GM19467 (cell line): Measurements from ENCODE around the gene ASS1.
"Not testable (repeated sequence)": the region's sequence is repeated elsewhere in the genome, so short reads cannot be mapped to it uniquely, and the experiment has no call there.

Source experiments
- ATAC-seq: cut with Tn5 transposase; IDR thresholded peaks from one replicate; pipeline ENCODE4 v1.9.1; 2021; ENCODE audit warnings: mild to moderate bottlenecking, moderate library complexity; ENCODE audit not compliant: unreplicated experiment

Gene ASS1

DNA sequence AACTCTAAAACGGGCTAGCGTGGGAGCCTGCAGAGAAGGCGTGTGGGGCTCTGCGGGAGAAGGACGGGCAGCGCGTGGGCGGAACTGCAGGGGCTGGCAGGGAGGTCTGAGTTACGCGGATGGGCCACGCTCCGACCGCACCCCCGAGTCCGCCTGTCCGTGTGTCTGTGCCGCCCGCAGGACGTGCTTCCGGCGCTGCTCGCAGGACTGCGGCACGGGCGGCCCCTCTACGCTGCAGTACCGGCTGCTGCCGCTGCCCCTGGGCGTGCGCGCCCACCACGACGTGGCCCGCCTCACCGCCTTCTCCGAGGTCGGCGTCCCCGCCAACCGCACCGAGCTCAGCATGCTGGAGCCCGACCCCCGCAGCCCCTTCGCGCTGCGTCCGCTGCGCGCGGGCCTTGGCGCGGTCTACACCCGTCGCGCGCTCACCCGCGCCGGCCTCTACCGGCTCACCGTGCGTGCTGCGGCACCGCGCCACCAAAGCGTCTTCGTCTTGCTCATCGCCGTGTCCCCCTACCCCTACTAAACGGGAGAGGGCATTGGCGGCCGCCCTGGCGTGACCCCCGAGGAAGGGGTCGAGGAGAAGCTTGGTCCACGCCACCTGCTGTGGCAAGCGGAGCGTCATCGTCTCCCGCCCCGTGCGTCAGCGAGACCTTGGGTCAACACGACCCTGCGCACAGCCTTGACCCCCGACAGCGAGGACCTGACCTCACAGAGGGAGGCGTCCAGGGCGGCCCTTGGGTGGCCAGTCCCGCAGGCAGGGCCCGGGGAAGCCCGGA lies 11.4 kb upstream of the ASS1 start:
- ATAC-seq = no peak

DNA sequence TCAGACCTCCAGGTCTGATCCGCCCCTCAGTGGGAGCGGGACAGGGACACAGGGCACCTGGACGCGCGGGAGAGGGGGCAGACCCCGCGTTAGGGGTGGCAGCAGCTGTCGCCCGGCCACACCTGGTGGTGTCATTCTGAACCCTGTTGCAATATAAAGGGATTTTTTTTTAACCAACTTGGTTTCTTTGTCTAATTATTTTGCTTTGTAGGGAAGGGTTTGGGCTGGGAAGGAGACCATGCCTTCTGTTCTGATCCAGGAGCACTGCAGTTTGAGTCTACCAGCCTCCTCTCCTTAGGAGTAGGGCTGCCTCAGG lies 10.9 kb upstream of the ASS1 start:
- no peak for ATAC-seq

DNA sequence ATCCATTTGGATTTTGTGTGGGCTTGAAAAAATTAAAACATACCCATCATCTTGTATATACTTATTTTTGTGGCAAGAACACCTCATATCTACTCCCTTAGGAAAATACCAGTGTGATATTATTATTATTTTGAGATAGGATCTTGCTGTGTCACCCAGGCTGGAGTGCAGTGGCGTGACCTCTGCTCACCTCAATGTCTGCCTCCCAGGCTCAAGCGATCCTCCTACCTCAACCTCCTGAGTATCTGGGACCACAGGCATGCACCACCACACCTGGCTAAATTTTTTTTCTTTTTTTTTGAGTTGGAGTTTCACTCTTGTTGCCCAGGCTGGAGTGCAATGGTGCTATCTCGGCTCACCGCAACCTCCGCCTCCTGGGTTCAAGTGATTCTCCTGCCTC lies 10.1 kb upstream of the ASS1 start:
- ATAC-seq = not testable (repeated sequence)

DNA sequence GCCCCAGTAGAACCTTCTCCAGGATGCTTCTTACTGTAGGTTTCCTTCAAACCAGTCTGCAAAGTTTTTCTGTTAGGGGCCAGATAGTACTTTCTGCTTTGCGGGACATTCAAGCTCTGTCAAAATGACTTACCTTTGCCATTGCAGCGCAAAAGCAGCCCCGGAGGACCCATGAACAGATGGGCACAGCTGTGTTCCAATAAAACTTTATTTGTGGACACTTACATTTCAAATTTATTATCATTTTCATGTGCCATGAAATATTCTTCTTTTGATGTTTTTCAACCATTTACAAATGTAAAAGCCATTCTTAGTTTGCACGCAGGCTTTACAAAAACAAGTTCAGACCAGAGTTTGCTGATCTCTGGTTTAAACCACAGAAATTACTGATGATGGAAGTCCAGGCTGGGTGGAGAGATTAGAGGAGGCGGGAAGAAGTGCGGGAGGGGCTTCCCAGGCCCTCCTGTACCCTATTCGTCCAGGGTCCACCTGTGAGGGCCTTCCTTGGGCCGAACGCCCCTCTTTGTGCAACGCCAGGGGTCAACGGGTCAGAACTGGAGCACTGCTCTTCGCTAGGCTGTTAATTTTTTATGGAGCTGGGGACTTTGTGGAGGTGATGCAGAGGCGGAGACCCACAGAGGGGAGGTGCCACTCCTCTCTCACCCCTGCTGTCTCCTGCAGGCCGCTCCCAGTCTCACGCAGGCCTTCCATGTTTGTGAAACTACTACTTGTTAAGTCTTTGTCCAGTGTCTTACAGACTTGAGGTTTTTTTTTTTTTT lies 7.6 kb upstream of the ASS1 start:
- ATAC-seq = no peak

DNA sequence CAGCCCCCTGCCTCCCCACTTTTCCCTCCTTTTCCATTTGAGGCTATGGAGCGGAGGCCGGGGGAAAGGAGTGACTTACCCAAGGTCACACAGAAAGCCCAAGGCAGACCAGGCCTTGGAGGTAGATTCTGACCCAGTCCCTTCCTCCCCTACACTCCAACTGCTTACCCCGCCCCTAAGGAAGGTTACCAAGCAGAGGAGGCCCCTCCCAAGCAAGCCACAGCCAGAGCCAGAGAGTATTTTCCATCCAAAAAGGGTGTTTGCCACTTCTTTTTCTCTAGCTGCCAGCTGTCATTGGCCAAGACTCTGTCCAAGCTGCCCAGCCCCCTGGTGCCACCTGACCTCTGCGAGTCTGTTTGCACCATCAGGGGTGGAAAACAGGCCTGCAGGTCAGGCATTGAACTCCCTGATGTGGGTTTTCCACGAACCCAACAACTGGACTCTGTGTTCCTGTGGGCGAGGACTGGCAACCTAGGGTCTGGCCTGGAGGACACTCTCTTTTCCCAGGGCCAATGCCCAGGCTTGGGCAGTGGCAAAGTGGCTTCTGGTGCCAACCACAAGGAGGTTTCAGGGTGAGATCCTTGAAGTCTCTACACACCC lies 6.3 kb upstream of the ASS1 start:
- no peak for ATAC-seq

DNA sequence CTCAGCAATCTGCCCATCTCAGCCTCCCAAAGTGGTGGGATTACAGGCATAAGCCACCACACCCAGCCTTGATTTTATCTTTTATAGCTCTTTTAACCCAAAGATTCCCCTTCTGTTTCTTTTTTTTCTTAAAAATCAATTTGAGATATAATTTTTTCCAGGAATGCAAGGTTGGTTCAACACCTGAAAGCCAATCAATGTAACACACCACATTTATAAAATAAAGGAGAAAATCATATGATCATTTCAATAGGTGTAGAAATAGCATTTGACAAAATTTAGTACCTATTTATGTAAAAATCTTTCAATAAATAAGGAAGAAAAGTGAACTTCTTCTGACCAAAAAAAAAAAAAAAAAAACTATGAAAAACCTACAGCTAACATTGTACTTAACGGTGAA lies 3.7 kb upstream of the ASS1 start:
- ATAC-seq = no peak

DNA sequence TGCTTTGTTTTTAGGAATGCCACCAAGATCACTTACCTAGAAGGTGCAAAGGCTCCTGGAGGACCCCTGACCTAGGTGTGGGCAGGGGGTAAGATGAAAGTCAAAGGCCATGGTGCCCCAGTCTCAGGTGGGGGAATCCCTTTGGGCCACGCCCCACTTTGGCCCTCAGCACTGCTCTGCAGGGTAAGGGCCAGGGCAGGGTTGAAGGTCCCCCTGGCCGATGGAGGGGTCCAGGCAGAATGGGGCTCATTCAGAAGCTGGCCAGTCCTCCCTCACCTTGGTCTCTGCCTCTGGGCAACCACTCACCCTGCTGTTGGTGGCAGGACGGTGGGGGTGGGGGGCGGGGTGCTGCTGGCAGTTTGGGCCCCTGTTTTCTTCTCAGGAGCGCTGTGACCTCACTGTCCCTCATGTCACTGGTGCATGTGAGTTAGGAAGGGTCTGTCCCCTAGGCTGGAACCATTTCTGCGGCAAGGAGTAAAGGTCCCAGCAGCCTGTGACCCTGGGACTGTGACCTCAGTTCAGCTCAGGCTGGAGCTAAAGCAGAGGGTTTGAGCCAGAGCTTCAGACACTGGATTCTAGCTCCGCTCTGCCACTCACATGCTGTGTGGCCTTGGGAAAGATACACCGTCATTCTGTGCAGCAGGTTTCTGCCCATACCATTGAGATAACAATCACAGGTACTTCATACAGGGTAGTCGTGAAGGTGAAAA lies 1.9 kb upstream of the ASS1 start:
- no peak for ATAC-seq

DNA sequence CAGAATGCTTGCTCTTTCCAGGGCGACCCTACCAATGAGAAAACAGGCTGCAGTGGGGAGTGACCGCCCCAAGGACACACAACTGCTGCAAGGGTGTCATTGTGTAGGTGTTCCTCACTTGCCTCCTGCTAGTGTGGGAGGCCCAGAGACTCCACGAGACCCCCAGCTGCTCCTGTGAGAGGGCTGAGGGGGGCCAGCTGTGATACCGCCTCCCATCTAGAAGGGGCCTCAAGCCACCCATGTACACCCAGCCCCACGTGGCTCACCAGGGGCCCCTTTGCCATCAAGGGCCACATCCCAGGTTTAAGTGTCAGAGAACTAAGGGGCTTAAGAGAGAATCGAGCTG lies 1.3 kb upstream of the ASS1 start:
- no peak for ATAC-seq

DNA sequence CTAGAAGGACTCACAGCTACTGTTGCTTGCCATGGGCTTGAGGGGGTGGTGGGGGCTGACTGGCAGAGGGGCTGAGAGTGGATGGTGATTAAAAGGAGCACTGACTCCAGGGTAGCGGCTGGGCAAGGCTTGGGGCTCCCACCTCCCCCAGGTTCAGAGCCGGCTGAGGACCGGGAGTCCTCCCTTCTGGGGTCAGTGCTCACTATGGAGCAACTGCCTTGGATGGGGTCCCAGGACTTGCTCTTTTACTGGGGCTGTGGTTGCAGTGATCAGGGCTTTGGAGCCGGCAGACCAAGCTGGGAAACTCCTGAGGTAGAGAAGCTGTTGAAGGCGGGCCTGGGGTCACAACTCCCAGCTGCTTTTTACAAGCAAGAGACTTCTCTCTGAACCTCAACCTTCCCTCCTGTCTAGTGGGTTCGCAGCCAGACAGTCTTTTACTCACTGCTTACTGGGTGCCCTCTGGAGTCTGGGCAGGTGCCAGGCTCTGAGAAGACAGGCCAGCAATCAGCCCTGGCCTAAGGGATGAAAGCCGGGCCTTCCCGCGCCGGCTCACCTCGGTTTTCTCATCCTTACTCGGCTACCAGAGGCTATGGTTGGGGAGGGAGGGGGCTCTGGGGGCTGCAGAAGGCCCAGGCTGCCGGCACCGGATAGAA lies 795 bp upstream of the ASS1 start:
- no peak for ATAC-seq

DNA sequence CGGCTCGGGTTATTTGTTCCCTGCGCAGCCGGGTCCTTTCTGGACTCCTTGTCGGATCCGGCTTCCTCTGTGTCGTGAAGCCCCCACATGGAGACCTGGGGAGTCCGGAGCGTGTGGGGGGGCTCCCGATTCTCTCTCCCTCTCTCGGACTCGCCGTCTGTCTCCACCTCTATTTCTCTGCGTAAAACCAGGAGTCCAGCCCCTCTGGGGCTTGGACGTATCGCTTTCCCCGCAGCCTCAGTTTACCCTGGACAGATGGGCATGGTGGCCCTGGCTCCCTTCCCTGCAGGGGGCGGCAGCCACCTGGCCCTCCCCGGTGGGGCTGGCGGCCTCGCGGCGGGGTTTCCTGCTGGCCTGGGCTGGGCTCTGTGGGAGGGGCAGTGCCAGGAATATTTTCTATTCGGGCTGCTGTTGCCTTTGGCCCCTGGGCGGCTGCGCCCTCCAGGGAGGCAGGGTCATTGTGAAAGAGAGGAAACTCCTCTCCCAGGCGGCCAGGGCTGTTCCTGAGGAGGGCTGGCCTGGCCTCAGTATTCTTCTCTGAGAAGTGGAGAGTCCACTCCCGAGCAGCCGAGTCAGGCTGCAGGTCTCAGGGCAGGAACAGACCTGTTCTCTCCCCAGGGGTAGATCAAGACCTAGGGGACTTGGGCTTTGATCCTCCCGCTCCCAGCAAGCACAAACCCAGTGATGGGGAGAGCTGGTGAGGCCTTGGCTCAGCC lies 665 bp downstream of the ASS1 start:
- ATAC-seq = no peak

DNA sequence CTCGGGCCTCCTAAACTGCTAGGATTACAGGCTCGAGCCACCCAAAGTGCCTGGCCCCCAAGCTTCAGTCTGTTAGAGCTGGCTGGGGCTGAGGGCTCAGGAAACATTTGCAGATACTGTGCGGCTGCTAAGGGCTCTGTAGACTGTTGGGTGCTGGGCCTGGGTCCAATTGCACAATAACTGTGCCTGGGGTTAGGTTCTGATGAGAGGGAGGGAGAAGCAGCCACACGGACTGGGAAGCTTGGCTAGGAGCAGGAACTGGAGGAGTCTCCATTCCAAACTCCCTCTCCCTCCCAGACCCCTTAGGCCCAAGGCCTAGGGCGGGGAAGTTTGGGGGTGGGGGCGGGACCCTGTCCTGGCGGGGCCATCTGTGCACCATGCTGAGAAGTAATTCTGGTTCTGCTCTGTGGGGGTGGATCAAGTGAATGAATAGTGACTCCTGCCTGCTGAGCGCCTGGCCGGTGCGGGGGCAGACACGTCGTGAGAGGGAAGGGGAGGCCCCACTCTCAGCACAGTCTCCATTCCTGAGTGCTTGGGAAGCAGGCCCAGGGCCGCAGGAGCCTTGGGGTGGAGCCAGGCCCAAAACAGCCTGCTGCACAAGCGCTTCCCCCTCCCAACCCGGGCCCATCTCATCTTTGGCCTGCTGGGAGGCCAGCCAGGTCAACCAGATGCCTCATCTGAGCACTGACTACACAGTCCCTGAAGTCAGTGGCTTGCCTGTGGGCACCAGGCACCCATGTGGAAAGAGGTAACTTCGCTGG lies 1.5 kb downstream of the ASS1 start:
- no peak for ATAC-seq

DNA sequence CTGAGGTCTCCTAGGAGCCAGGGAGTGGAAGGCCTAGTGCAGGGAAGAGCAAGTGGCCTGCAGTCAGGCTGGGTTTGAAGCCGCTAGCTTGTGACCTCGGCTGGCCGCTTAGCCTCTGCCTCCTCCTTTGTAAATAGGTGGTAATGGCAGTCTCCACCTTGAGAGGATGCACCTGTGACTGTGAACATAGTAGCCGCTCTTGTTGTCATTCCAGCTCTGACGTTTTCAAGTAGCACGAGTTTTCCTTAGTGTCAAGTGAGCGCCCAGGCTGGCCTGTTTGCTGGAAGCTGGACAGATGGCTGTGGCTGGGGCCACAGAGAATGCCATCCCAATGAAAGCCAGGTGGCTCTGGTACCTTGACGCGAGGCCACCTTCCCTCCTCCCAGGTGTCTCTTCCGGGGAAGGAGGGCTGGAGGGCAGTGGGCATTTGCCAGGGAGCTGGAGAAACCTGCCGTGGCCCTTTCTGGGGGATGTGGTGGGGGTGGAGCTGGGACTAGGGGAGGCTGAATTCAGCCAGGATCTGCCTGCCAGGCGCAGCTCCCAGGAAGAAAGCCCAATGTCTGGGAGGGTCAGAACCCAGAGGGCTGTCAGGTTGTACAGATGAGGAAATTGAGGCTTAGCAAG lies 2.5 kb downstream of the ASS1 start:
- no peak for ATAC-seq

DNA sequence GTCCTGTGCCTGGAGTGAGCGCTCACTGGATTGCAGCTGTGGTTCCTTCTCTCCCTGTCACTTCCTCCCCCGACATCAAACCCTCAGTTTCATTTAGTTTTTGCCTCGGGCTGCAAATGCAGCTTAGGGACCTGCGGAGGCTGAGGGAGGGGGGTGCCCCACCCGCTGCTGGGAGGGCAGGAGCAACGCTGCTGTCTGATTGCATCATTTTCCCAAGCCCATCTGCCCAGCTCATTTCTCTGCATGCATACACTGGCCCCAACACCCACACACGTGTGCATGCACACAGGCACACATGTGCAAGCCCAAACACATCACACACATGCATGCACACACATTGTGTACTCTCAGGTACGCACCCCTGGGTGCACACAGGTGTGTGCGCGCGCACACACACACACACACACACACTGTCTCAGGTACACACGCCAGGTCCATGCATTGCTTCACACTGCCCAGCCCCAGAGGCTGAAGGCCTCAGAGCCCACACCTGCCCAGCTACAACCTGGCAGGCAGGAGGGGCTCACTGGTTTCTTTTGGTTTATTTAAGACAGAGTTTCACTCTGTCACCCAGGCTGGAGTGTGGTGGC lies 3.4 kb downstream of the ASS1 start:
- no peak for ATAC-seq

DNA sequence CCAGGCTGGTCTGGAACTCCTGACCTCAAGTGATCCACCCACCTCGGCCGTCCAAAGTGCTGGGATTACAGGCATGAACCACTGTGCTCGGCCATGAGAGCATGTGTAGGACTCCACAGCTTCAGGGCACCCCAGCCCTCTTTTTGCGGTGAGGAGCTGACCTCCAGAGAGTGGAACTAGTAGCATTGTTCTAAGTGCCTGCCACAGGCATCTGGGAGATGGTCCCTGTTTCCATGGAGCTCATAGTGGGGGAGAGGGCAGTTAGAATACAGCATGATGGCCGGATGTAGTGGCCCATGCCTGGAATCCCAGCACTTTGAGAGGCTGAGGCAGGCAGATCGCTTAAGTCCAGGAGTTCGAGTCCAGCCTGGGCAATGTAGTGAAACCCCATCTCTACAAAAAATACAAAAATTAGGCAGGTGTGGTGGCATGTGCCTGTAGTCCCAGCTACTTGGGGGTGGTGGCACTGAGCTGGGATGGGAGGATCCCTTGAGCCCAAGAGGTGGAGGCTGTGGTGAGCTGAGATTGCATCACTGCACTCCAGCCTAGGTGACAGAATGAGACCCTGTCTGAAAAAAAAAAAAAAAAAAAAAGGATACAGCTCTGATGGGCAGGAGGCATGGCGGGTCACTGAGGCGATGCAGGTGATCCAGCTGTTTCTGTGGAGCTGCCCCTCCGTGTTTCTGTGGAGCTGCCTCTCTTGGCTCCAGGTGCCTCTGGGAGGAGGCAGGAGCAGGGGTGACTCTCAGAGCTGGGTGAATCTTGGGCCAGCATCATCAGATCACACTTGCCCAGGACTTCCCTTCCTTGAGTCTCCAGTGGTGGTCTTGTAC lies 4.2 kb downstream of the ASS1 start:
- ATAC-seq = no peak

DNA sequence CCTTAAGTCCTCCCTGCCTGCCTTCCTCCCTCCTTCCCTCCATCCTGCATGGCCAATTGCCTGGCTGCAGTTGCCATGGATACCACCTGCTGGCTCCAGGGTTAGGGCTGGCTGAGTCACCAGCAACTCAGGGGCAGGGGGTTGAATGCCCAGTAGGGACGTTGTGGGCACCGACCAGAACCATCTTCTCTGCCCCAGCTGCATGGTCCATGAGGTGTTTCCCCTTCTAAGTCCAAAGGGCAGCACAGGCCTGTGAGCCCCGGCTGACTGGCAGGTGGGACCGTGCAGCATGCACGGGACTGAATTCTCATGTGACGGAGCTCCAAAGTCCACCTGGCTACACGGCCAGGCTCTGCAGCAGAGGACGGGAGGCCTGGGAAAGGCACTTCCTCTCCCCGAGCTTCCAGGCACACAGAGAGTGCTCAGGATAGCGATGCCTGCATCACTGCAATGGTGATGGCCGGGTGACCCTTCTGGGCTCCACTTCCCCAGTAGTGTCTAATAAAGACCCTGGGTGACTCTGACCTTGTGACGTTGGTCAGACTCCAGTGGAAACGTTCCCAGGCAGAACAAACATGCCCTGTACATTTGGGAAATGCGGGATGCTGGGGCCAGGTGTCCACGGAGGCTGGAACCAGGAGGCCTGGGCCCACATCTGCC lies 5.7 kb downstream of the ASS1 start:
- no peak for ATAC-seq

DNA sequence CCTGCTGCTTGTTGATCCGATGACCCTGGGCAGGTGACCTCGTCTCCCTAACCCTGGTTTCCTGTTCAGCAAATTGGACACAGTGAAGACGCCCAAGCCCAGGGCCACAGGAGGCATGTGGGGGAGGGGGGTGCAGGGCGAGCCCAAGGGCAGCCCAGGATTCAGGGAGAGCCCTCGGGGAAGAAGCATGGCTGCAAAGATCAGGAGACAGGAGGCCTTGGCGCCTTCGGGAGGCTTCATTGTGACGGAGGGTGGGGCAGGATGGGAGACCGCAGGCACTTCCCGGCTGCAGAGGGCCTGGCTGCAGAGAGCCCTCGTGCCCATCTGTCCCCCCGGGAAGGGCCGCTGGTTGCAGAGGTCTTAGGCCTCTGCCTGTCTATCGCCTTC lies 6.2 kb downstream of the ASS1 start:
- ATAC-seq = no peak

DNA sequence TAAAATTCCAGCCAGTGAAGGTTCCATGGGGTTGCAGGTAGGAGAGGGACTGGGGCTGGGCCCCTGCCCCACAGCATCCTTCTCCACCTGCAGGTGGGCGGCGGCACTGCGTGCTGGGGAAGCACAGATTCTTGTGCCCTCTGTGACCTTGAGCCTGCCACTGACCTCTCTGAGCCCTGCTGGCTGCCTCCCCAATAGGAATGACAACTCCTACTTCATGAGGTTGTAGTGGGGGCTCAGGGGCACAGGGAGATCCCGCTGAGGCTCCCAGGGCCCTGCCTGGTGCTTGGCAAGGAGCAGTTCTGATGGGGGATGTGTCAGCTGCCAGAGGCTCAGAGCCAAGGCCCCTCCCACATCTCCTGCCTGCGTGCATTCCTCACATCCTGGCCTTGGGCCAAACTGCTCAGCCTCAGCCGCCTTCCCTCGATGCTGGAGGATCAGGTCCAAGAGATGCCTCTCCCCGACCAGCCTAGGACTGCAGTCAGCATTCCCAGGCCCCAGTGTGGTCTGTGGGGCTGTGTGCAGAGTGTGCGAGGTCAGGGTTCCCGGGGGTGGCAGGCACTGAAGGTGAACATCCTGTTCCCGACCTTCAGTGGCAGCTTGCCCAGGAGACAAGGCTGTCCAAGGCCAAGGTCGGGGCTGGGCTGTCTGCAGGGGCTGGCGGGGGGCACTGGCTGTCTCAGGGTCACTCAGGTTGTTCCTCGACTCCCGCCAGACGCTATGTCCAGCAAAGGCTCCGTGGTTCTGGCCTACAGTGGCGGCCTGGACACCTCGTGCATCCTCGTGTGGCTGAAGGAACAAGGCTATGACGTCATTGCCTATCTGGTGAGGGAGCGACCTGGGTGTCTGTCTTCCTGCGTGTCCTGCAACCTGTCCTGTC lies 7.0 kb downstream of the ASS1 start:
- no peak for ATAC-seq
